GM21390 (cell line): ENCODE results near the gene HARBI1.

Source experiments
- ATAC-seq: cut with Tn5 transposase; IDR thresholded peaks from one replicate; pipeline ENCODE4 v1.9.1; 2021; ENCODE audit not compliant: unreplicated experiment

The HARBI1 gene

DNA sequence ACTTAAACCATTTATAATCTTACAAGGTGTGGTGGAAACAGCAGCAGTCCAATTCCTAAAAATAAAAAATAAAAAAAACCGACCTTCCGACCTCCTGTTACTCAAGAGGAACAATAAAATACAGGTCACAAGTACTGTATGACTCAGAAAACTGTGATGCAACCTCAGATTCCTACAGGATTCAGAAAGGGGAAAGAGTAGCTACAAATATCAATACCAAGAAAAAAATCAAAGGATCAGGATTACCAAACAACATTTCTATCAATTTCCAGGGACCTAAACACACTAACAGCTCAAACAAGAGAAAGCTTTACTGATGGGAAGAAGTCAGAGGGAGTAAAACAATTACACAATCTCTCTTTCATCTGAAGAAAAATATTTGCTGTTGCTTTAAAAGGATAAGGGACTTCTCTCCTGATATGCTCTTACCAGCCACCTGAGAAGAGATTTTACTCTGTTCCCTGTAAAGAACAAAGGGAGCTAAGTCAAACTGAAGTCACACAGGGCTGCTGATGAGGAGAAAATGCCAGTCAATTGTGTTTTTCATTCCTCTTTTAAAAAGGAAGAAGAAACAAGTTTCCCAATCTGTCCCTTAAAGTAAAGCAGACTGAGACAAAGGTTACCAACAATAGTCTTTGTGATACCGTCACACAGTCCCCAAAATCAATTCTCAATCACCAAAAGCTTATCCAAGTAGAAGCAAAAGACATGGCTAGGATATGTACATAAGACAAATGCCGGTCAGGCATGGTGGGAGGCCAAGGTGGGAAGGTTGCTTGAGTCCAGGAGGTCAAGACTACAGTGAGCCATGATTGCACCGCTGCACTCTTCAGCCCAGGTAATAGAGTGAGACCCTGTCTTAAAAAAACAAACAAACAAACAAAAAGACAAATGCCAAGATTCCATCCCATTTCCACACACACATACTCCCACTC lies 62.5 kb downstream of the HARBI1 start:
- ATAC-seq, result no peak

DNA sequence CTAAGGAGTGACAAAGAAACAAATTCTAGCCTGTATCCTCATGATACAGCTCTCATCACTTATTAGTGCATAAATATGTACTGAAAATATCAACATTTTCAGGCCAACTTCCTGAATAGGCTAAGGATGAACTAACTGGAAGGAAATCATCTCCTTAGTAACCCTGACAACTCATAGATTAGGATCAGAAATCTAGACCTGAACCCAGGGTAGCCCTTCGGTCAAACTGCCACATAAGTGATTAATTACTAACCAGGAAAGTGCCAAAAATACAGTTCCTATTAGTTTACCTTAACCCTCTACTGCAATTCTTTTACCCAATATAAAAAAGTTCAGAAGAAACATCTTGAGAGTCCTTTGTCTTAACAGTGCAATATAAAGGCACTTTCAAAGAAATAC lies 63.2 kb downstream of the HARBI1 start:
- no peak for ATAC-seq
